H9 (cell line): Measurements from ENCODE around the gene SREBF1. TPM values are rescaled to one million over a fixed set of nuclear protein-coding genes. Genes with fewer than 3 reads are reported as not detected.

Experiments
- DNase-seq: peaks from one replicate; pipeline ENCODE4 v3.0.0-alpha.2; 2017
- H2AFZ ChIP-seq: one replicate; pipeline ENCODE4 v1.6.1; 2013; ENCODE audit warnings: mild to moderate bottlenecking, low read length, control low read depth, moderate library complexity
- H2AK5ac ChIP-seq: 2 replicates; pipeline ENCODE4 v1.6.1; 2013; ENCODE audit warnings: low read length, control low read depth, mixed read lengths; ENCODE audit not compliant: insufficient read length
- H2BK120ac ChIP-seq: one replicate; pipeline ENCODE4 v1.6.1; 2013; ENCODE audit warnings: low read depth, mild to moderate bottlenecking, low read length, control low read depth, inconsistent platforms; ENCODE audit not compliant: poor library complexity, severe bottlenecking
- H2BK12ac ChIP-seq: 2 replicates; pipeline ENCODE4 v1.6.1; 2013; ENCODE audit warnings: low read length, control low read depth, mixed read lengths, low read depth; ENCODE audit not compliant: insufficient read length
- H2BK15ac ChIP-seq: 2 replicates; pipeline ENCODE4 v1.6.1; 2013; ENCODE audit warnings: low read depth, low read length, control low read depth
- H2BK20ac ChIP-seq: one replicate; pipeline ENCODE4 v1.6.1; 2013; ENCODE audit warnings: low read depth, mild to moderate bottlenecking, low read length, control low read depth, inconsistent platforms; ENCODE audit not compliant: poor library complexity, severe bottlenecking
- H2BK5ac ChIP-seq: 2 replicates; pipeline ENCODE4 v1.6.1; 2013; ENCODE audit warnings: low read length, control low read depth, mixed read lengths; ENCODE audit not compliant: insufficient read length
- H3K14ac ChIP-seq: 2 replicates; pipeline ENCODE4 v1.6.1; 2013; ENCODE audit warnings: low read length, control low read depth; ENCODE audit not compliant: insufficient read depth
- H3K18ac ChIP-seq: 2 replicates; pipeline ENCODE4 v1.6.1; 2013; ENCODE audit warnings: low read depth, mild to moderate bottlenecking, mixed read lengths, low read length, control low read depth; ENCODE audit not compliant: insufficient read length
- H3K23ac ChIP-seq: 2 replicates; pipeline ENCODE4 v1.6.1; 2013; ENCODE audit warnings: low read length, control low read depth, mixed read lengths, low read depth; ENCODE audit not compliant: insufficient read length
- H3K23me2 ChIP-seq: 2 replicates; pipeline ENCODE4 v1.6.1; 2013; ENCODE audit warnings: low read depth, mild to moderate bottlenecking, mixed read lengths, low read length, control low read depth; ENCODE audit not compliant: insufficient read length, poor library complexity, severe bottlenecking
- H3K27ac ChIP-seq: 2 replicates; pipeline ENCODE4 v1.5.1; 2013; ENCODE audit warnings: low read length, control low read depth, mixed read lengths, low read depth; ENCODE audit not compliant: insufficient read length
- H3K27me3 ChIP-seq: 2 replicates; pipeline ENCODE4 v1.6.1; 2013; ENCODE audit warnings: low read length, control low read depth, inconsistent platforms; ENCODE audit not compliant: insufficient read depth
- H3K4ac ChIP-seq: 2 replicates; pipeline ENCODE4 v1.6.1; 2013; ENCODE audit warnings: low read depth, mild to moderate bottlenecking, control low read depth, inconsistent platforms, low read length, moderate library complexity
- H3K4me1 ChIP-seq: 2 replicates; pipeline ENCODE4 v1.6.1; 2013; ENCODE audit warnings: low read length, control low read depth, inconsistent platforms; ENCODE audit not compliant: insufficient read depth
- H3K4me2 ChIP-seq: 2 replicates; pipeline ENCODE4 v1.6.1; 2013; ENCODE audit warnings: low read length, control low read depth, mixed read lengths; ENCODE audit not compliant: insufficient read length, insufficient read depth
- H3K56ac ChIP-seq: 2 replicates; pipeline ENCODE4 v1.6.1; 2013; ENCODE audit warnings: low read depth, mild to moderate bottlenecking, mixed read lengths, low read length, control low read depth; ENCODE audit not compliant: insufficient read length
- H3K79me1 ChIP-seq: 2 replicates; pipeline ENCODE4 v1.6.1; 2013; ENCODE audit warnings: low read depth, mild to moderate bottlenecking, moderate library complexity, low read length, control low read depth, inconsistent platforms; ENCODE audit not compliant: insufficient read depth, poor library complexity, severe bottlenecking
- H3K79me2 ChIP-seq: 2 replicates; pipeline ENCODE4 v1.6.1; 2013; ENCODE audit warnings: low read length, control low read depth, inconsistent platforms; ENCODE audit not compliant: insufficient read depth
- H3K9ac ChIP-seq: 2 replicates; pipeline ENCODE4 v1.6.1; 2013; ENCODE audit warnings: low read length, control low read depth, mixed read lengths; ENCODE audit not compliant: insufficient read length; ENCODE audit errors: extremely low read depth
- H3K9me3 ChIP-seq: one replicate; pipeline ENCODE4 v1.6.1; 2013; ENCODE audit warnings: low read depth, low read length, inconsistent platforms; ENCODE audit not compliant: control insufficient read depth
- H3T11ph ChIP-seq: one replicate; pipeline ENCODE4 v1.6.1; 2013; ENCODE audit warnings: mild to moderate bottlenecking, low read length, control low read depth, inconsistent platforms
- H4K20me1 ChIP-seq: one replicate; pipeline ENCODE4 v1.6.1; 2013; ENCODE audit not compliant: control insufficient read depth, insufficient read length, insufficient read depth
- H4K5ac ChIP-seq: 2 replicates; pipeline ENCODE4 v1.6.1; 2013; ENCODE audit warnings: low read depth, mild to moderate bottlenecking, mixed read lengths, low read length, control low read depth; ENCODE audit not compliant: insufficient read length
- H4K8ac ChIP-seq: replicated peaks from 2 replicates; pipeline ENCODE4 v1.6.1; 2013; ENCODE audit warnings: low read length, control low read depth, mixed read lengths, low read depth; ENCODE audit not compliant: insufficient read length
- H4K91ac ChIP-seq: 2 replicates; pipeline ENCODE4 v1.6.1; 2013; ENCODE audit warnings: low read depth, mild to moderate bottlenecking, moderate library complexity, mixed read lengths, low read length, control low read depth; ENCODE audit not compliant: insufficient read length
- H3K27ac Mint-ChIP-seq, 3 experiments: 2 replicates in 2 of 3; 3 replicates in 1 of 3; pipeline ENCODE4 v1.8.0; 2020 to 2021; ENCODE audit warnings: mixed read lengths in 3 of 3, mild to moderate bottlenecking in 1 of 3, moderate library complexity in 1 of 3
- H3K27me3 Mint-ChIP-seq: 2 replicates; pipeline ENCODE4 v1.8.0; 2021; ENCODE audit warnings: low read depth, mild to moderate bottlenecking, moderate library complexity, mixed read lengths
- H3K36me3 Mint-ChIP-seq, 3 experiments: 2 replicates in 2 of 3; 3 replicates in 1 of 3; pipeline ENCODE4 v1.8.0; 2020 to 2021; ENCODE audit warnings: low read depth in 3 of 3, mixed read lengths in 3 of 3; ENCODE audit not compliant: insufficient read depth in 1 of 3
- H3K4me1 Mint-ChIP-seq, 2 experiments: 2 replicates each; pipeline ENCODE4 v1.8.0; 2020; ENCODE audit warnings: mixed read lengths in 2 of 2
- H3K4me3 Mint-ChIP-seq, 2 experiments: 2 replicates in 1 of 2; 3 replicates in 1 of 2; pipeline ENCODE4 v1.8.0; 2020 to 2021; ENCODE audit warnings: mild to moderate bottlenecking in 2 of 2, mixed read lengths in 2 of 2, moderate library complexity in 1 of 2
- H3K9me3 Mint-ChIP-seq, 2 experiments: 2 replicates in 1 of 2; 3 replicates in 1 of 2; pipeline ENCODE4 v1.8.0; 2020; ENCODE audit warnings: mild to moderate bottlenecking in 2 of 2, mixed read lengths in 2 of 2, moderate library complexity in 1 of 2
- WGBS: extraction: QIAGEN DNeasy Blood & Tissue Kit; methylation state at CpG from one replicate; pipeline ENCODE4 v1.1.7; 2013; ENCODE audit warnings: missing lambda C conversion rate, low lambda C conversion rate, mixed read lengths; ENCODE audit not compliant: insufficient read length; ENCODE audit errors: extremely low coverage; 5-methylcytosine and 5-hydroxymethylcytosine counted together
- total RNA-seq: library from RNA; stranded (reverse); gene quantifications from 2 replicates; pipeline ENCODE4 v1.2.1, GENCODE V29; 2021
- TF ChIP-seq, protein P1 (sequence below): fragments of 200-600 bp; sonication (generic); conservative IDR thresholded peaks from 3 replicates; pipeline ENCODE4 v1.8.0; 2021; ENCODE audit warnings: antibody characterized with exemption, mild to moderate bottlenecking

SREBF1 gene
- total RNA-seq, 1 experiment from 2014 or later, result 81.9 TPM

GRCh38 chr17:17855976-17856375, 19.2 kb upstream of the SREBF1 start:
- no peak overlapping the region for H3K4me3 Mint-ChIP-seq
- Histone ChIP-seq H3K9ac (no peak overlapping the region), H3K4me2 (no peak overlapping the region), H3K27ac (no peak overlapping the region), H2AK5ac (no peak overlapping the region), H3K56ac (no peak overlapping the region), H2AFZ (no peak overlapping the region), H3K18ac (no peak overlapping the region), H3T11ph (no peak overlapping the region), H3K79me1 (no peaks in the 10 kb centered on the region), H3K23me2 (no peaks in the 10 kb centered on the region), H2BK120ac (no peak overlapping the region), H3K4me1 (no peaks in the 10 kb centered on the region), H4K8ac (no peak overlapping the region), H3K9me3 (no peaks in the 10 kb centered on the region), H3K14ac (no peak overlapping the region), H3K27me3 (no peaks in the 10 kb centered on the region), H4K91ac (no peak overlapping the region), H3K79me2 (no peaks in the 10 kb centered on the region), H2BK20ac (no peak overlapping the region), H3K23ac (no peak overlapping the region), H2BK5ac (no peak overlapping the region), H4K20me1 (no peaks in the 10 kb centered on the region), H3K4ac (no peak overlapping the region), H2BK12ac (no peak overlapping the region), H4K5ac (no peak overlapping the region), H2BK15ac (no peak overlapping the region)
- no peak overlapping the region for H3K27ac Mint-ChIP-seq
- no peak for DNase-seq
- H3K4me1 Mint-ChIP-seq, result peaks cover 20 to 29% of the 10 kb centered on the region in 2 experiments
- WGBS, result no CpG with 5 or more reads among the region's 3 CpGs
- H3K27me3 Mint-ChIP-seq, result no peaks in the 10 kb centered on the region; the same call in none of the 2 replicates
- TF ChIP-seq, protein P1, sequence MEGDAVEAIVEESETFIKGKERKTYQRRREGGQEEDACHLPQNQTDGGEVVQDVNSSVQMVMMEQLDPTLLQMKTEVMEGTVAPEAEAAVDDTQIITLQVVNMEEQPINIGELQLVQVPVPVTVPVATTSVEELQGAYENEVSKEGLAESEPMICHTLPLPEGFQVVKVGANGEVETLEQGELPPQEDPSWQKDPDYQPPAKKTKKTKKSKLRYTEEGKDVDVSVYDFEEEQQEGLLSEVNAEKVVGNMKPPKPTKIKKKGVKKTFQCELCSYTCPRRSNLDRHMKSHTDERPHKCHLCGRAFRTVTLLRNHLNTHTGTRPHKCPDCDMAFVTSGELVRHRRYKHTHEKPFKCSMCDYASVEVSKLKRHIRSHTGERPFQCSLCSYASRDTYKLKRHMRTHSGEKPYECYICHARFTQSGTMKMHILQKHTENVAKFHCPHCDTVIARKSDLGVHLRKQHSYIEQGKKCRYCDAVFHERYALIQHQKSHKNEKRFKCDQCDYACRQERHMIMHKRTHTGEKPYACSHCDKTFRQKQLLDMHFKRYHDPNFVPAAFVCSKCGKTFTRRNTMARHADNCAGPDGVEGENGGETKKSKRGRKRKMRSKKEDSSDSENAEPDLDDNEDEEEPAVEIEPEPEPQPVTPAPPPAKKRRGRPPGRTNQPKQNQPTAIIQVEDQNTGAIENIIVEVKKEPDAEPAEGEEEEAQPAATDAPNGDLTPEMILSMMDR, result no peak
- no peaks in the 10 kb centered on the region for H3K9me3 Mint-ChIP-seq
- no peaks in the 10 kb centered on the region for H3K36me3 Mint-ChIP-seq
